Measurements from ENCODE around the gene GRM8.

DNA sequence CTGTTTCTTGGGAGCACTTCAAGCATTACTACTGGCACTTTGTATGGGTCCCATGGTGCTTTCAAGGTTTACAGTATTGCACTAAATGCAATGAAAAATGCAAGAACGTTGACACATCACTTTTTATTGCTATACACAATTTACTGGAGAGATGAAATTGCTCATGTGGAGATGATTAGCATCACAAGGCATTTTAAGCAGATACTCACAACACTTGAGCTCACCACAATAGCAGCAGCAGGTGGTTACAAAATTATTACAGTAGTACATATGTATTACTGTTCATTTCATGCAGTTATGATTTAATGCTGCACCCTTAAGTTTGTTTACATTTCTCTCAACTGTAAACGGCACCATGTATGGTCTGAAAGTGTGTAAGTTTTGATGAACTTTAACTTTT lies 537.7 kb downstream of the GRM8 start:
- TF ChIP-seq, protein P1, sequence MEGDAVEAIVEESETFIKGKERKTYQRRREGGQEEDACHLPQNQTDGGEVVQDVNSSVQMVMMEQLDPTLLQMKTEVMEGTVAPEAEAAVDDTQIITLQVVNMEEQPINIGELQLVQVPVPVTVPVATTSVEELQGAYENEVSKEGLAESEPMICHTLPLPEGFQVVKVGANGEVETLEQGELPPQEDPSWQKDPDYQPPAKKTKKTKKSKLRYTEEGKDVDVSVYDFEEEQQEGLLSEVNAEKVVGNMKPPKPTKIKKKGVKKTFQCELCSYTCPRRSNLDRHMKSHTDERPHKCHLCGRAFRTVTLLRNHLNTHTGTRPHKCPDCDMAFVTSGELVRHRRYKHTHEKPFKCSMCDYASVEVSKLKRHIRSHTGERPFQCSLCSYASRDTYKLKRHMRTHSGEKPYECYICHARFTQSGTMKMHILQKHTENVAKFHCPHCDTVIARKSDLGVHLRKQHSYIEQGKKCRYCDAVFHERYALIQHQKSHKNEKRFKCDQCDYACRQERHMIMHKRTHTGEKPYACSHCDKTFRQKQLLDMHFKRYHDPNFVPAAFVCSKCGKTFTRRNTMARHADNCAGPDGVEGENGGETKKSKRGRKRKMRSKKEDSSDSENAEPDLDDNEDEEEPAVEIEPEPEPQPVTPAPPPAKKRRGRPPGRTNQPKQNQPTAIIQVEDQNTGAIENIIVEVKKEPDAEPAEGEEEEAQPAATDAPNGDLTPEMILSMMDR (conservative IDR thresholded peaks at IDR 0.05; ENCODE audit: low read length) = no peak
- no peak for TF ChIP-seq EZH2phosphoT487 (IDR thresholded peaks at IDR 0.05; ENCODE audit: borderline replicate concordance, low read depth, low read length)
